HG02938 (cell line): Measurements from ENCODE around the gene DNM3.
"Not testable (repeated sequence)": the region's sequence is repeated elsewhere in the genome, so short reads cannot be mapped to it uniquely, and the experiment has no call there.

ENCODE experiments used
- ATAC-seq: cut with Tn5 transposase; IDR thresholded peaks from one replicate; pipeline ENCODE4 v1.9.1; 2021; ENCODE audit warnings: mild to moderate bottlenecking, moderate library complexity; ENCODE audit not compliant: unreplicated experiment

The DNM3 gene

DNA sequence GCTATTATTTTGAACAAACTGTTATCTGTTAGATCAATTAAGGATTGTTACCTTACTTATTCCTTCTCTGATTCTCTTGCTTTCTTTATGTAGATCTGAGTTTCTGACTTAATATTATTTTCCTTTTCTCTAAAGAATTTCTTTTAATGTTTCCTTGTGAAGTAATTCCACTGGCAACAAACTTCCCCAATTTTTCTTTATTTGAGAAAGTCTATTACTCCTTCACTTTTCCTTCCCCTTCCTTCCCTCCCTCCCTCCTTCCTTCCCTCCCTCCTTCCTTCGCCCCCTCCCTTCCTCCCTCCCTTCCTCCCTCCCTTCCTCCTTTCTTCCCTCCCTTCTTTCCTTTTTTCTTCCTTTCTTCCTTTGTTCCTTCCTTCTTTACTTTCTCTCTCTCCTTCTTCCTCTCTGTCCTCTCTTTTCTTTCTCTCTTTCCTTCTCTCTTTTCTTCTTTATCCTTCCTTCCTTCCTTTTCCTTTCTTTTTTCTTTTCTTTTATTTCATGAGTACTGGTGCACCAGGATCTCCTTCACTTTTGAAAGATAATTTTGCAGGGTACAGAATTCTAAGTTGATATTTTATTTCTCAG lies 177.5 kb downstream of the DNM3 start:
- ATAC-seq, result no peak

DNA sequence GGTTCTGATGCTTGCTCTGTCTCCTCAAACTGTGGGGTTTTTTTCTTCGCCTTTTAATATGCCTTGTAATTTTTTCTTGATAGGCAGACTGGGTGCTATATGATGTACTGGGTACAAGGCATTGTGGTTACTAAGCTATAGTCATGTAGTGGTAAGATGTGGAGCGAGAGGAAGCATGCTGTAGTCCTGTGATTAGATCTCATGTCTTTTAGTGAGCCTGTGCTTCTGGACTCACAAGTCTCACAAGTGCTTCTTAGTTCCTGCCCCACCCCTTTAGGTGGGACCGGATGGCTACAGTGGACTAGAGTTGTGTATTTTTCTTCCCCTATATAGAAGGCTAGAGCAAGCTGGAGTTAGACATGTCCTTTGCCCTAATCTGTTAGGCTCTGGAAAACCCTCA lies 178.7 kb downstream of the DNM3 start:
- no peak for ATAC-seq

DNA sequence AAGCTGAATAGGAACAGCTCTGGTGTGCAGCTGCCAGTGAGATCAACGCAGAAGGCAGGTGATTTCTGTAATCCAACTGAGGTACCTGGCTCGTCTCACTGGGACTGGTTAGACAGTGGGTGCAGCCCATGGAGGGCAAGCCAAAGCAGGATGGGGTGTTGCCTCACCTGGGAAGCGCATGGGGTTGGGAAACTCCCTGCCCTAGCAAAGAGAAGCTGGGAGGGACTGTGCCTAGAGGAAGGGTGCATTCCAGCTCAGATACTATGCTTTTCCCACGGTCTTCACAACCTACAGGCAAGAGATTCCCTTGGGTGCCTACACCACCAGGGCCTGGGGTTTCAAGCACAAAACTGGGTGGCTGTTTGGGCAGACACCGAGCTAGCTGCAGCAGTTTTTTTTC lies 183.2 kb downstream of the DNM3 start:
- no peak for ATAC-seq

DNA sequence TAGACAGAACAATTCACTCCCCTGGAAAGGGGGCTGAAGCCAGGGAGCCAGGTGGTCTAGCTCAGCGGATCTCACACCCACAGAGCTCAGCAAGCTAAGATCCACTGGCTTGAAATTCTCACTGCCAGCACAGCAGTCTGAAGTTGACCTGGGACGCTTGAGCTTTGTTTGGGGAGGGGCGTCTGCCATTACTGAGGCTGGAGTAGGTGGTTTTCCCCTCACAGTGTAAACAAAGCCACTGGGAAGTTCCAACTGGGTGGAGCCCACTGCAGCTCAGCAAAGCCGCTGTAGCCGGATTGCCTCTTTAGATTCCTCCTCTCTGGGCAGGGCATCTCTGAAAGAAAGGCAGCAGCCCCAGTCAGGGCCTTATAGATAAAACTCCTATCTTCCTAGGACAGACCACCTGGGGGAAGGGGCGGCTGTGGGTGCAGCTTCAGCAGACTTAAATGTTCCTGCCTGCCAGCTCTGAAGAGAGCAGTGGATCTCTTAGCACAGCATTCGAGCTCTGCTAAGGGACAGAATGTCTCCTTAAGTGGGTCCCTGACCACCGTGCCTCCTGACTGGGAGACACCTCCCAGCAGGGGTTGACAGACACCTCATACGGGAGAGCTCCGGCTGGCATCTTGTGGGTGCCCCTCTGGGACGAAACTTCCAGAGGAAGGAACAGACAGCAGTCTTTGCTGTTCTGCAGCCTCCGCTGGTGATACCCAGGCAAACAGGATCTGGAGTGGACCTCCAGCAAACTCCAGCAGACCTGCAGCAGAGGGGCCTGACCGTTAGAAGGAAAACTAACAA lies 183.8 kb downstream of the DNM3 start:
- not testable (repeated sequence) for ATAC-seq

DNA sequence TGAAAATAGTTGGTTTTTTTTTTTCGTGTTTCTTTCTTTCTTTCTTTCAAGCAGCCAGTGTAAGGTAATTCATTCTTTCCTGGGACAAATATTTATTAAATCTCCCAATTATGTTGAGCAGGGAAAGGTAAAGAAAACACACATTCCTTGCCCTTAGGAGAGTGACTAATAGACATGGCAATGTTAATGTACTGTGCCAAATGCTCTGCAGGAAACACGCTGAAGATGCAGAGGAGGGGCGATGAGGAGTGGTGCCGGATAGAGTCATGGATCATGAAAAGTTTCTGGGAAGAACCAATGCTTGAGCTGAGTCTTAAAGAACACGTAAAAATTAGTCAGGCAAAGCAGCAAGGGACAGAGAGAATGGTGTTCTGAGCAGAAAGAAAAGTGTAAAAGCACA lies 199.2 kb downstream of the DNM3 start:
- ATAC-seq, result no peak

DNA sequence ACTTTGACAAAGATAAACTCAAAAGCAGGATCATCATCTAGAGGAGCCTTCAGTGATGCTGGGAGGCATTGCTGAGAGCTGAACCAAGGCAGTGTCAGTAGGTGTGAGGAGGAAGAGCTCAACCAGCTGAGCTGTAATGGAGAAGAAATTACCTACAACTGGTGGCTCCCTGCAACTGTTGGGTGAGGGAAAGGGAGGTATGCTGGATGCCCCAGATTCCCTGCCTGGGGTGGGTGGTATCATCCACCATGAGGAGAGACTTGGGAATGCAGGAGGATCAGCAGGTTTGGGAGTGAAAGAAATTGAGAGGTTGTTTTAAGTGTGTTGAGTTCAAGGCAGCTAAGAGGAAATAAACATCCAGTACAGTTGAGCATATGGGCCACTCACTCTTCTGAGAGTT lies 199.8 kb downstream of the DNM3 start:
- ATAC-seq, result no peak

DNA sequence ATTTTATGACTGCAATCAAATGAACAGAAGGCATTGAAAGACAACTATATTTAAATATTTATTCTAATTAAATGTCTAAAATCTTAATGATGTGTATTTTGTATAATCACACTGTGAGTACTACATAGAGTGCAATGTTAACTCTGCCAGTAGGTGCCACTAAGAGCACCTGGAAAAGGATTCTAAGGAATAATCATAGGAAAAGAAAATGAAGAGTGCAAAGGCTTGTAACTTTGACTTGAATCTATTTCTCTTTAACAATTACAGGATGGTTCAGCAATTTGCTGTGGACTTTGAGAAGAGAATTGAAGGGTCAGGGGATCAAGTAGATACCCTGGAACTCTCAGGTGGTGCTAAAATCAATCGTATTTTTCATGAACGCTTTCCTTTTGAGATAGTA lies 200.4 kb downstream of the DNM3 start:
- ATAC-seq, result no peak

DNA sequence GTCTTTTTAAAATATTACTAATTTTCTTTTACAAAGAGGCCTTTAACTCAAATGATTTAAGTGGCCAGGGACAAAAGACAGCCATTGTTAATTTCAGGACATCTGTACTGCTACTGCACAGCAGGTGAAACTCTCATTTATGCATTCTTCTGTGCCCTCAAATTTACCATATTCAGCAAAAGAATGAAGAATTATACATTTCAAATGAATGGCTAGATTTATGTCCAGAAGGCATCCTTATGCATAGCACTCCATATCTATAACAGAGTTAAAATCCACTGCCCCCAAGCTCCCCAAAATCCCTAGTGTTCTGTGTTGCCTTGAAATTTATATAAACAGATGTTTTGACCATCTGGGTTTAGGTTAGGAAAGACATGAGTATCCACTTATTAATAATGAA lies 202.6 kb downstream of the DNM3 start:
- ATAC-seq, result no peak

DNA sequence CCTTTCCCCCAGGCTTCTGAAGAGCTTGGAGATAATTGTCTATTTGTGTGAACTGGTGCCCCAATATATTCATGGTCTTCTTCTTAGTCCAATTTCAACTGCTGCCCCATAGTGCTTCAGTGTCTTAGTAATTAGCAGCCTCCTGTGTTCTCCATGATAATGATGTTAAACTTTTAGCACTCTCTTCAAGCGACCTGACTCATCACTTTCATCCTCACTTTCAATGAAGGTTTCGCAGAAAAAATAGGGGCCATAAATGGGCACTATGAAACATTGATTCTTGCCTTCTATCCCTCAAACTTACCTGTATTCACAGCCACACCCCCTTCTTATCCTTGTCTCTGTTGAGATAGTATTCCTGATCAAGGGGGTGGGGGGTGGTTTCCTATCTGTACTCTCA lies 210.6 kb downstream of the DNM3 start:
- no peak for ATAC-seq

DNA sequence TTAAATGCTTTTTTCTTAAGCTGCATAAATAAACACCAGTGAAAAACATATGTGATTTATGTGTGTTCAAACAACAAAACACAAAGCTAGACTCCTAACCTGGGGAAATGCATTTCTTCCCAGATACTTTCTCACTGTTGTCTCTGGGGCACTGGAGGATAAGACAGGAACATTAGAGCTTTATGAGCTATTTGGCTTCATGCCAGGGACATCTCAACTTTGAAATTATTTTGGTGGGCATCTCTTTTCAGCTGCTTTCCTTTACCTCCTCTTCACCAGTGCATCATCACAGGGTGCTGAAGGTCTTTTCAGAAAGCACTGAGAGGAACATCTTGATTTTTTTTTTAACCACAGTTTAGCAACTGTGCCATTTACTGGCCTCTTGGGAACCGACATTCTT lies 212.9 kb downstream of the DNM3 start:
- no peak for ATAC-seq

DNA sequence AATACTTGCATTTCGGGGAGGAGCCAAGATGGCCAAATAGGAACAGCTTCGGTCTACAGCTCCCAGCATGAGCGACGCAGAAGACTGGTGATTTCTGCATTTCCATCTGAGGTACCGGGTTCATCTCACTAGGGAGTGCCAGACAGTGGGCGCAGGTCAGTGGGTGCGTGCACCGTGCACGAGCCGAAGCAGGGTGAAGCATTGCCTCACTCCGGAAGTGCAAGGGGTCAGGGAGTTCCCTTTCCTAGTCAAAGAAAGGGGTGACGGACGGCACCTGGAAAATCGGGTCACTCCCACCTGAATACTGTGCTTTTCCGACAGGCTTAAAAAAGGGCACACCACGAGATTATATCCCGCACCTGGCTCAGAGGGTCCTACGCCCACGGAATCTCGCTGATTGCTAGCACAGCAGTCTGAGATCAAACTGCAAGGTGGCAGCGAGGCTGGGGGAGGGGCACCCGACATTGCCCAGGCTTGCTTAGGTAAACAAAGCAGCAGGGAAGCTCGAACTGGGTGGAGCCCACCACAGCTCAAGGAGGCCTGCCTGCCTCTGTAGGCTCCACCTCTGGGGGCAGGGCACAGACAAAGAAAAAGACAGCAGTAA lies 214.6 kb downstream of the DNM3 start:
- ATAC-seq, result not testable (repeated sequence)

DNA sequence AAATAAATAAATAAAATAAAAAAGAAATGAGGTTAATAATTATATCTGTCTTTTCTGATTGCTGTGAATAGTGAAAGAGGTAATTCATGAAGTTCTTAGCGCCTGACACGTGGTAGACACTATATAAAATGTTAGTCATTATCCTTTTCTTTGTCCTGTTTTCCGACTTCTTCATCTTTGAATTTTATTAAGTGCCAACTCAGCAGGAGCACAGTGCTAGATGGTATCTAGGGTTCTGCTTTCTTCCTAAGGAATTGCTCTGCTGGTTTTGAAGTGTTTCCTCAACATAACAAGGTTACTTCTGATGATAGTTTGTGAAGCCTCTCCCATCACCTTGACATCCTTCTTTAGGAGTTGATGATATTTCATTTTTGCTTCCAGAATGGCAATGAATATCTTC lies 227.0 kb downstream of the DNM3 start:
- ATAC-seq, result no peak

DNA sequence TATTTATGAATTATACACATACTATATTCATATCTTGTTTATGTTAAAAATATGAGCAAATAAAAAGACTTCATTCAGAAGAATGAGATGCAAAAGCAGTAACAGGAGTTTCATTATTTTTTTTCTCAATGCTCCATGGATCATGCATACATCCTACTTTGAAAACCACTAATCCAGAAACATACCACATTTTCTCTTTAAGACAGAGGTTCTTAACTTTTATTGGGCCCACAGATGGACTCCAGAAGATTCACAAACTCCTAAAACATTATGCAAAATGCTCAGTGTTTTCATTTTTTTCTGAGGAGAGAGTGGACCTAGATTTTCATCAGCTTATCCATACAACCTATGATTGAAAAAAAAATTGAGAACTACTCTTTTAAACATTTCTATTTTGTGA lies 227.8 kb downstream of the DNM3 start:
- ATAC-seq, result no peak

DNA sequence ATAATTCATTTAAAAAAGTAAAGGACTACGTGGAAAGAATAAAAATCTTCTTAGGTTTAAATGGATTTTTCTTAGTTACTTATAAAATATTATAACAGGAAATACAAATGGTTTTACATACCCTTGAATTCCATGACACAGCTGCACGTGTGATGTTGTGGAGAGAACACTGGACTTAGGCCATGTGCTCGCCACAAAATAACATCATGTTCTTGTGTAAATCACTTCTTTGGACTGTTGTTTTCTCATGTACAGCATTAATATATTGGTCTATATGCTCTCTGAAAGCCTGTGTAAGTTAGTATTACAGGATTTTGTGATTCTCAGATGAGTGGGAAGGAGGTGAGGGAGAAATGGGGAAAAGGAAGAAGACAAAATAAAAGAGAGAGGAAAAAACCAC lies 228.2 kb downstream of the DNM3 start:
- no peak for ATAC-seq

DNA sequence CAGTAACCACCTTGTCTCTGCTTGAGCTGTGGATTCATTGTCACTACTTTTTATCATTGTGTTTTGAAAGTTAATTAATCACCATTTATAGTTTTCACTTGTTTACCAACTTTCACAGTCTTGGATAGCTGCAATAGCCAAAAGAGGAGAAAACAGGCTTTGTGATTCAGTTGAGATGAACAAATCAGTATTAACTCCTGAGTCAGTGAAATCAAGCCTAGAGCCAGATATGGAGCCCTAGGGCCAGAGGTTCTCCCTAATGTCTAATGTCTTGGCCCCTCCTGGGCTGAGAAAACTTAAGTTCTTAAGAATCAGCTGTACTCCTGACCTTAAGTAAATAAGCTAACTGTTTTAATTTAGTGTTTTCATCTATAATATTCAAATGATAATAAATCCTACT lies 228.8 kb downstream of the DNM3 start:
- ATAC-seq, result no peak

DNA sequence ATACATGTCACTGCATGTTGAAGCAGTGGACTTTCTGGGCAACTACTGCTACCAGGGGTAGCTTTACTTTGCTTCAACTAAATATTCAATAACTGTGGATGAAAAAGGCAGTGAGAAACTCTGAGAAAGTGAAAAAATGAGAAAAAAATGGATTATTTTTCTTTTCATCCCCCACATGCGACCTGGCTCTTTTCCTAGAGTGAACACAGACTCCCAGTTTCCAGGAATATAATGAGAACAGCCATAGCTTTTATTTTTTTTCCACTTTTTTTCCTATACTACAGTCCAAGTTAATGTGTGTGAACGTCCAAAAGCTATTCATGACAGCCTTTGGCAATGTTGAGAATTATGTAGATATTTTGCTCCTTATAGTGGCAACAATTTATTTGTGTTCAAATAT lies 230.4 kb downstream of the DNM3 start:
- ATAC-seq, result no peak

DNA sequence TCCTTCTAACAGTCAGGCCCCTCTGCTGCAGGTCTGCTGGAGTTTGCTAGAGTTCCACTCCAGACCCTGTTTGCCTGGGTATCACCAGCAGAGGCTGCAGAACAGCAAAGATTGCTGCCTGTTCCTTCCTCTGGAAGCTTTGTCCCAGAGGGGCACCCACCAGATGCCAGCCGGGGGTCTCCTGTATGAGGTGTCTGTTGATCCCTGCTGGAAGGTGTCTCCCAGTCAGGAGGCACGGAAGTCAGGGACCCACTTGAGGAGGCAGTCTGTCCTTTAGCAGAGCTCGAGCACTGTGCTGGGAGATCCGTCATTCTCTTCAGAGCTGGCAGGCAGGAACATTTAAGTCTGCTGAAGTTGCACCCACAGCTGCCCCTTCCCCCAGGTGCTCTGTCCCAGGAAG lies 238.6 kb downstream of the DNM3 start:
- not testable (repeated sequence) for ATAC-seq

DNA sequence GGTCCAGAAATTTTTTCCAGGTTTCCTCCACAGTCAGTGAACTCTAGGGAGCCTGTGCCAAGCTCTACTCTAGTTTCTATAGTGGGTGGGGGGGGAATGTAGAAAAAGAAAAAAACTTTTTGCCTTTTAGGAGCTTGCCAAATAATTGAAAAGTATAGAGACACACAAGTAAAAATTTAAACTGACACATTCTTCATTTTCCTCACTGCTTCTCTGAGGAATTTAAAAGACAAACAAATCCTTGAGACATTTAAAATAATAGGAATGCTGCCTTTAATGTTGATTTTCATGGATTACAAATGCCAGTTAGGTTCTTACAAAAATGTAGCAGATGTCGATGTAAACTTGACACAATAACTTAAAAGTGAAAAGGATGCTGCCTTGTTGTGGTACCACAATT lies 241.9 kb downstream of the DNM3 start:
- ATAC-seq, result no peak

DNA sequence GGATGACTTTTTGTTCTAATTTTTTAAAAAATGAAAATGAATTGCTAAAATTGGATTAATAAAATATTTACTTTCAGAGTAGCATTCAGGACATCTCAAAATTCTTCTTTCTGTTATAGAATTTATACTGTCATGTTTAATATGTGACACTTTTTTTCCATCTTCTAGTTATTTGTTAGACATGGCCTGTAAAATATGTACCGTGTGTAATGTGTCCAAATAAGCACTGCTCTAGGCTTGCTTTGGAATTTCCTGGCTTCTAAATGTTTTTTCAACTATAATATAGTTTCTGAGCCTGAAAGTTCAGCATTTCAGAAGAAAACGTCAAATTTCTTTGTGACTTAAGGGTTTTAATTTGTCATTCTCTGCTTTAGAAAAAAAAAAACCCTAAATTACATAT lies 243.6 kb downstream of the DNM3 start:
- no peak for ATAC-seq

DNA sequence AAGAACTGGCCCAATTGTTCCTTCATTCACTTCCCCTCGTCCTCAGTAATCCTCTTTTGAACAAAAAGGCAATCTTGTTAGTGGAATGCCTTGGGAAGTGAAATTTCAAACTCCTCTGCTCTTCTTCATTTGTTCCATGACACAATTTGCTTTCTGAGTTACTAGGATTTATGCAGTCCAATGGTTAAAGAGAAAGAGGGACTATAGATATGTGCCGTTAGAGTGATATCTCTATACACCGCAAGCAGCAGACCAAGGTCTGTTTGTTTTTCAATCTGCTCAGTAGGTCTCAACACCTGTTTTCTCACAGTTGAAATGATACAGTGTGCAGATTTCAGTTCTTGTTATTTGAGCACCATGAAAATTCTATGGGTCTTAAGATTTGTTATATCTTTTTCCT lies 244.0 kb downstream of the DNM3 start:
- ATAC-seq, result no peak

DNA sequence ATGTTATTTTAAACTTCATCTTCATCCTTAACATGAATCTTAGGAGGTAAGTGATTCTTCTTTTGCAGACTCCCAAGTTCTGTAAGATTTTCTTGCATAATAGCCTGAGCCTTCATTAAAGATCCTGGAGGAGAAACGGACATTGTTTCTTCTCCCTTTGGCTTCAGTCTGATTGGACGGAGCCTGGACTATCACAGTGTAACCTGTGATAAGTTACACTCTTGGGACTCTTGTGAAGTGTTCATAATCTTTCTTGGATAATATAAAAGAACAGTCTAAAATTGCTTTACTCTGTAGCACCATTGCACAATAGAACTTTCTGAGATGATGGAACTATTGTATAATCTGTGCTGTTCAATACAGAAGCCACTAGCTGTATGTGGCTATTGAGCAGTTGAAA lies 244.8 kb downstream of the DNM3 start:
- ATAC-seq, result no peak

DNA sequence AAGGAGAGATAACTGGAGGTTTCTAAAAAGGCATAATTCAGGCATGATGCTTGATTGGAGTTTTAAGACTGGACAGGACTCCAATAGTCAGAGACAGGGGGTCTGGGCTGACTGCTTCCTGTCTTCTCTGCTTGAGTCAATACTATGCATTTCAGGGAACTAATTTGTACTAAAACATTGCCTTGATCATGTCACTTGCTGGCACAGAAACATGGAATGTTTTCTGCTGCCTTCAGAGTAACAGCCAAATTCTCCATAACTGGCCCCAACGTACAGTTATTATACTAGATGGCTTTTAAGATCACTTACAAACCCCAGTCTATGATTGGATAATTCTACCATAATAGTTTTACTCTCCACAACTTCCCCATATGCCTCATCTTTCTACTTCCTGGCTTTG lies 247.0 kb downstream of the DNM3 start:
- no peak for ATAC-seq
